H1 (cell line): ENCODE results near the gene NEU3.

Source experiments
- CTCF ChIP-seq, 3 experiments: IDR thresholded peaks; 1 replicate in 2 of 3; 2 replicates in 1 of 3; pipeline versions ENCODE4 v1.5.1 to v1.6.1; 2011; ENCODE audit warnings: low read length in 3 of 3, mild to moderate bottlenecking in 3 of 3, inconsistent platforms in 2 of 3, low read depth in 1 of 3, moderate library complexity in 1 of 3; ENCODE audit not compliant: insufficient read depth in 1 of 3; ENCODE audit errors: control extremely low read depth in 1 of 3
- HDAC6 ChIP-seq: IDR thresholded peaks from one replicate; pipeline ENCODE4 v1.7.1; 2012; ENCODE audit warnings: low read depth, mild to moderate bottlenecking, inconsistent platforms, low read length, moderate library complexity
- JUND ChIP-seq: IDR thresholded peaks from 2 replicates; pipeline ENCODE4 v1.6.1; 2011; ENCODE audit warnings: mild to moderate bottlenecking, improper control_type of control experiment, low read length
- POLR2A ChIP-seq, 2 experiments: IDR thresholded peaks; 1 replicate in 1 of 2; 2 replicates in 1 of 2; pipeline ENCODE4 v1.6.1; 2011; ENCODE audit warnings: low read depth in 2 of 2, low read length in 2 of 2, mild to moderate bottlenecking in 2 of 2; ENCODE audit errors: control extremely low read depth in 1 of 2
- POLR2AphosphoS5 ChIP-seq: IDR thresholded peaks from 2 replicates; pipeline ENCODE4 v1.6.1; 2011; ENCODE audit warnings: low read depth, low read length
- RFX5 ChIP-seq: IDR thresholded peaks from 2 replicates; pipeline ENCODE4 v1.6.1; 2011; ENCODE audit warnings: low read depth, low read length, improper control_type of control experiment, borderline replicate concordance

DNA sequence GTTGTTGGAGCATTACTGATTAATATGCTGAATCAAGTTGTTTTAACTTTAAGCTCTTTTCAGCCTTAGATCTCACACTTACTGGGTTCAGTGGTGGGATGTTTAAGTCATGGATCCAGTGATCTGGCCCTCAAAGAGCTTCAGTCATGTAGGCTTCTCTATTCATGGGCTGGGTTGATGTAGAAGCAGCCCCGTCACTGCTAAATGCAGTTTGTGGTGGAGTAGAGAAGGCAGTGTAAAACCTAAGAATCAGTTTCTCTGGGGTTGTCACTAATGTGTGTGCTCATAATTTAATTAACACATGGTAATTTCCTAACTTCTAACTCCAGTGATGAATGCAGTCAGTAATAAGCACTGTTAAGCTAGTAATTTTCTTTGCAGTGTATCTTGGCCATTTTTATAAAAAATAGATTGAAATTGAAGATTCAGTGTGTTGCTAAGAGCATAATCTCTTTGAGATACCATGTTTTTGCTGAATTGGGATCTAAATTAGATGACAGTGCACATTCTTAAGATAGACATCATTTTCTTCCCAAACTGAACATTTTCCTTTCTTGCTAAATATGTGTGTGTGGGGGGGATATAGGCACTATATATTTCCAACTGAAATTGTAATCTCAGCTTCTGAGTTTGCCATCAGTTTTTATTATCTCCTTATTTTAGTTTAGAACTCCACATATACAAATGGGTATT is 30.6 kb upstream of the NEU3 start:
- TF ChIP-seq HDAC6 (no peak), RFX5 (no peak), JUND (no peak), CTCF (IDR thresholded peaks at IDR 0.05; ENCODE audit: control extremely low read depth in 1 of 3, insufficient read depth in 1 of 3, low read depth in 1 of 3, low read length in 3 of 3) (no peak), POLR2A (IDR thresholded peaks at IDR 0.05; ENCODE audit: control extremely low read depth in 1 of 2, low read depth in 2 of 2, low read length in 2 of 2) (no peak), POLR2AphosphoS5 (no peak)
